ENCODE data around the gene KRTAP4-12. TPM values are rescaled to one million over a fixed set of nuclear protein-coding genes. Genes with fewer than 3 reads are reported as not detected.
"Not testable (repeated sequence)": the region's sequence is repeated elsewhere in the genome, so short reads cannot be mapped to it uniquely, and the experiment has no call there.

The KRTAP4-12 gene
- total and polyA plus RNA-seq, 11 donors: not detected

DNA sequence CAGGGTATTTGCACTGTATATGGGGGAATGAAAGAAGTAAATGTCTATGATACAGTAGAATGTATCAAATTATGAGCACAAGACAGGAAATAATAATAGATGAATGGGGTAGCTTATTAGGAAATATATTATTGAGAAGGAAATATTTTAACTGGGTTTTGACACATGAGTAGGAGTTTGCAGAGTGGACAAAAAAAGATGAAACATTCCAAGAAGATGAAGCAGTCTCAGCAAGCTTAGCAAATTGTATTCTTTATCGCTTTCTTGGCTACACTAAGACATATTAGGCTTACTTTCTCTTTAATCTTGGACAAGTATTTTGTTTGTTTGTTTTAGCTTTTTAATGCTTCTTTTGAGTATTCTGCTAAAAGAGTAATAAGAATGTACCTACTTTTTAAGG, 20.1 kb downstream of the KRTAP4-12 start:
- H3K27me3 ChIP-seq: peaks cover 0 to 24% (median 3%) of the 10 kb centered on the region in 9 donors

DNA sequence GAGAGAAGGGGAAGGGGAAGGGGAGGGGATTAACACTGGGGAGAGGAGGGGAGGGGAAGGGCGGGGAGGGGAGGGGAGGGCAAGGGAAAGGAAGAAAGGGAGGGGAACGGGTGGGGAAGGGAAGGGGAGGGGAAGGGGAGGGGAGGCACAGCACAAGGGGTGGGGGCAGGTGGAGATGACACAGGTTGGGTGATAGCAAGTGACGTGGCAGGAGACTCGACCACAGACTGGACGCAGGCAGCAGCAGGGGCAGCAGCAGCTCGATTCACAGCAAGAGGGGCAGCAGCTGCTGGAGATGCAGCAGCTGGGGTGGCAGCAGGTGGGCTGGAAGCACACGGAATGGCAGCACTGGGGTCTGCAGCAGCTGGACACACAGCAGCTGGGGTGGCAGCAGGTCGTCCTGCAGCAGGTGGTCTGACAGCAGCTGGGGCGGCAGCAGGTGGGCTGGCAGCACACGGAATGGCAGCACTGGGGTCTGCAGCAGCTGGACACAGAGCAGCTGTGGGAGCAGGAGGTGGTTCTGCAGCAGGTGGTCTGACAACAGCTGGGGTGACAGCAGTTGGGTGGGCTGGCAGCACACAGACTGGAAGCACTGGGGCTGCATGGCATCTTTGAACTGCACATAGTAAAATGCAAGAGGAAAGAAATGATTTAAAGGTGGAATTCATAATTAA, 22.3 kb downstream of the KRTAP4-12 start, which contains the start of gene KRTAP4-16:
KRTAP4-16 (minus strand) TSS at position 624 of the 674 bp plus-strand sequence; CDS start at position 624, 0 bp downstream.
- no peak within 1 kb of the TSS for H3K27ac ChIP-seq
- TF ChIP-seq POLR2A (IDR thresholded peaks at IDR 0.05): no peak
- WGBS, 4 donors: 37 to 44% (median 42%) methylated on average over 10 of the region's 10 CpGs
- ATAC-seq: no peak
- no peak within 1 kb of the TSS for H3K4me3 ChIP-seq
- H3K27me3 ChIP-seq: peaks cover 0 to 14% (median 3%) of the 10 kb centered on the region in 9 donors
- no peaks in the 10 kb centered on the region for H3K36me3 ChIP-seq
- H3K9me3 ChIP-seq: no peaks in the 10 kb centered on the region
- intact Hi-C loops (cut with DNase I): no loop called here
- H3K4me1 ChIP-seq: no peaks in the 10 kb centered on the region
- no peak for DNase-seq

More for the DNA sequence above, 20.1 kb downstream of the KRTAP4-12 start:
- WGBS, 4 donors: 89 to 95% (median 93%) methylated on average over 1 of the region's 1 CpG
- intact Hi-C loops (cut with DNase I): no loop called here
- Histone ChIP-seq H3K36me3 (no peaks in the 10 kb centered on the region), H3K27ac (no peak overlapping the region), H3K9me3 (no peaks in the 10 kb centered on the region), H3K4me3 (no peak overlapping the region), H3K4me1 (no peaks in the 10 kb centered on the region)
- no peak for ATAC-seq
- no peak for TF ChIP-seq POLR2A (IDR thresholded peaks at IDR 0.05)
- TF ChIP-seq, protein P1, sequence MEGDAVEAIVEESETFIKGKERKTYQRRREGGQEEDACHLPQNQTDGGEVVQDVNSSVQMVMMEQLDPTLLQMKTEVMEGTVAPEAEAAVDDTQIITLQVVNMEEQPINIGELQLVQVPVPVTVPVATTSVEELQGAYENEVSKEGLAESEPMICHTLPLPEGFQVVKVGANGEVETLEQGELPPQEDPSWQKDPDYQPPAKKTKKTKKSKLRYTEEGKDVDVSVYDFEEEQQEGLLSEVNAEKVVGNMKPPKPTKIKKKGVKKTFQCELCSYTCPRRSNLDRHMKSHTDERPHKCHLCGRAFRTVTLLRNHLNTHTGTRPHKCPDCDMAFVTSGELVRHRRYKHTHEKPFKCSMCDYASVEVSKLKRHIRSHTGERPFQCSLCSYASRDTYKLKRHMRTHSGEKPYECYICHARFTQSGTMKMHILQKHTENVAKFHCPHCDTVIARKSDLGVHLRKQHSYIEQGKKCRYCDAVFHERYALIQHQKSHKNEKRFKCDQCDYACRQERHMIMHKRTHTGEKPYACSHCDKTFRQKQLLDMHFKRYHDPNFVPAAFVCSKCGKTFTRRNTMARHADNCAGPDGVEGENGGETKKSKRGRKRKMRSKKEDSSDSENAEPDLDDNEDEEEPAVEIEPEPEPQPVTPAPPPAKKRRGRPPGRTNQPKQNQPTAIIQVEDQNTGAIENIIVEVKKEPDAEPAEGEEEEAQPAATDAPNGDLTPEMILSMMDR (IDR thresholded peaks at IDR 0.05): no peak
- DNase-seq: no peak

DNA sequence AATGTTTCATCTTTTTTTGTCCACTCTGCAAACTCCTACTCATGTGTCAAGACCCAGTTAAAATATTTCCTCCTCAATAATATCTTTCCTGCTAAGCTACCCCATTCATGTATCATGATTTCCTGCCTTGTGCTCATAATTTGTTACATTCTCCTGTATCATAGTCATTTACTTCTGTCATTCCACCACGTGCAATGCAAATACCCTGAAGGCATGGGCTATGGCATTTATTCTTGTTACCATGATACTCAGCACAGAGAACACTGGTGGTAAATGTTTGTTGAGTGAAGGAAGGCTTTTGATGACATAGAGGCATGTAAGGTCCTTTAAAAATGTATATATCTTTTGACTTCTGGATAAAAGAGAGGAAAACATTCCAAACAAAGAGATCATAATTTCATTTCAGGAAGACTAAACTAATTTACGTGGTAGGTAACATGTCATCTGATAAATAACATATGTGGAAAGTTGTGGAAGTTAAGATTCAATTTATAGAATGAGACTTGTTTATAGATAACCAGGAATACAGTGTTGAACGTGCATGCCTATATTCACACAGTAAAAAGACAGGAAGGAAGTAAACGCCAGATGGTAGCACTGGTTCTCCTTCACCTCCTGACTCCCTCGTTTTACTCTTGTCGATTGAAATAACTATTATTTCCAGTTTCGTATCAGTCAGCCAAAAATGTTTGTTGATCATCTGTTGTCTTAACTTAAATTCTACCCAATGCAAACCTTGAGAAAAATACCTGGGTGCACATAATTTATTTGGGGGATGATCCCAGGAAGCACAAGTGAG, 24.1 kb downstream of the KRTAP4-12 start:
- H3K27me3 ChIP-seq: peaks cover 0 to 11% (median 3%) of the 10 kb centered on the region in 9 donors
- intact Hi-C loops (cut with DNase I); H3K27ac ChIP-seq; ATAC-seq; H3K4me3 ChIP-seq; H3K9me3 ChIP-seq; H3K36me3 ChIP-seq; H3K4me1 ChIP-seq; DNase-seq: not testable (repeated sequence)
- 50 to 61% (median 56%) methylated on average over 7 of the region's 7 CpGs for WGBS, 4 donors

DNA sequence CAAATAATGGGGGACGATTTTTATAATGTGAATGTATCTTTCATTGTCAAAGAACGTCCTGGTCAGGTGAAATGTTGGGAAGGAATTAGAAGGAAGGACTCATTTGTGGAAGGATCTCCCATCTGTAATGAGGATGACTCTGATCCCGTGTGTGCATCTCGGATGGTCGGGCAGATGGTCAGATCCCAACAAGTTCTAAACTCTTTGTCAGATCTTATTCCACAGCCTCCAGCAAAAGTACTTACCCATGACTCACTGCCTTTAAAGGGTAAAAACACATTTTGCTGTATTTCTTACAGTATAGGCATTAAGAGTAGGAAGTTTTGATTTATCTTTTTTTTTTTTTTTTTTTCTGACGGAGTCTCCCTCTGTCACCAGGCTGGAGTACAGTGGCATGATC, 25.5 kb downstream of the KRTAP4-12 start:
- Histone ChIP-seq H3K27ac (no peak overlapping the region), H3K9me3 (no peaks in the 10 kb centered on the region), H3K4me3 (no peak overlapping the region), H3K27me3 (peaks cover 0 to 11% (median 3%) of the 10 kb centered on the region in 9 donors), H3K4me1 (no peaks in the 10 kb centered on the region), H3K36me3 (no peaks in the 10 kb centered on the region)
- DNase-seq: no peak
- WGBS, 4 donors: 77 to 84% (median 78%) methylated on average over 6 of the region's 6 CpGs
- TF ChIP-seq, protein P1 (IDR thresholded peaks at IDR 0.05): no peak
- TF ChIP-seq POLR2A (IDR thresholded peaks at IDR 0.05): no peak
- no peak for ATAC-seq
- intact Hi-C loops (cut with DNase I): no loop called here

DNA sequence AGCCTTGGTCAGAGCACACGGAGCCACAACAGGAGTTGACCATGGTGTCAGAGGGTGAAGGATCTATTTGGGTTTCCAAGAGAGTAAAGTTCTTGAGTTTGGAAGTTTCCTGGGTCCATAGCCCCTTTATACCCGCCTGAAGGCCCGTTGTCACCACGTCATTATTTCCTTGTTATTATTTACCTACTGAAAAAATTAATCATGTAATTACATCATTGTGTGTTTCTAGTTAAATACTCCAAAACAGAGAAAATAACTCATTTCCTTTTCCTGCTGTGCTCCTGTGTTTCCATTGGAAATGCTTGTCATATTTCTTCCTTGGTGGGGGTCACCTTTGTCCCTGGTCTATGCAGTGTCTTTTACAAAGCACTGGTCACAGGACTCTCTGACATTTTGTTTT, 25.9 kb downstream of the KRTAP4-12 start, which contains the start of gene KRTAP4-8:
KRTAP4-8 (minus strand) TSS at position 101 of the 400 bp plus-strand sequence; CDS start at position 43, 58 bp downstream.
- DNase-seq (no peak), ATAC-seq (no peak)
- no peak within 1 kb of the TSS for H3K27ac ChIP-seq
- no peak within 1 kb of the TSS for H3K4me3 ChIP-seq
- WGBS, 4 donors: 57 to 69% (median 65%) methylated on average over 4 of the region's 4 CpGs
- H3K4me1 ChIP-seq: no peaks in the 10 kb centered on the region
- H3K27me3 ChIP-seq: peaks cover 0 to 11% (median 3%) of the 10 kb centered on the region in 9 donors
- no peak for TF ChIP-seq POLR2A (IDR thresholded peaks at IDR 0.05)
- TF ChIP-seq, protein P1 (IDR thresholded peaks at IDR 0.05): no peak
- H3K36me3 ChIP-seq: no peaks in the 10 kb centered on the region
- peaks cover 0 to 2% (median 0%) of the 10 kb centered on the region in 12 donors for H3K9me3 ChIP-seq
- intact Hi-C loops (cut with DNase I): no loop called here

Data from heart left ventricle (tissue), 16 donors.